UCSD-AML1 (cell line): Measurements from ENCODE around the gene KIF24.
A peak's percentile ranks its signal among the peaks of the same experiment; 100 is the strongest.
"Not testable (repeated sequence)": the region's sequence is repeated elsewhere in the genome, so short reads cannot be mapped to it uniquely, and the experiment has no call there.

Experiments
- DNase-seq: peaks from one replicate; lab custom pipeline; 2025; ENCODE audit not compliant: unreplicated experiment; lab: John Stamatoyannopoulos, UW

KIF24 gene, protein sequence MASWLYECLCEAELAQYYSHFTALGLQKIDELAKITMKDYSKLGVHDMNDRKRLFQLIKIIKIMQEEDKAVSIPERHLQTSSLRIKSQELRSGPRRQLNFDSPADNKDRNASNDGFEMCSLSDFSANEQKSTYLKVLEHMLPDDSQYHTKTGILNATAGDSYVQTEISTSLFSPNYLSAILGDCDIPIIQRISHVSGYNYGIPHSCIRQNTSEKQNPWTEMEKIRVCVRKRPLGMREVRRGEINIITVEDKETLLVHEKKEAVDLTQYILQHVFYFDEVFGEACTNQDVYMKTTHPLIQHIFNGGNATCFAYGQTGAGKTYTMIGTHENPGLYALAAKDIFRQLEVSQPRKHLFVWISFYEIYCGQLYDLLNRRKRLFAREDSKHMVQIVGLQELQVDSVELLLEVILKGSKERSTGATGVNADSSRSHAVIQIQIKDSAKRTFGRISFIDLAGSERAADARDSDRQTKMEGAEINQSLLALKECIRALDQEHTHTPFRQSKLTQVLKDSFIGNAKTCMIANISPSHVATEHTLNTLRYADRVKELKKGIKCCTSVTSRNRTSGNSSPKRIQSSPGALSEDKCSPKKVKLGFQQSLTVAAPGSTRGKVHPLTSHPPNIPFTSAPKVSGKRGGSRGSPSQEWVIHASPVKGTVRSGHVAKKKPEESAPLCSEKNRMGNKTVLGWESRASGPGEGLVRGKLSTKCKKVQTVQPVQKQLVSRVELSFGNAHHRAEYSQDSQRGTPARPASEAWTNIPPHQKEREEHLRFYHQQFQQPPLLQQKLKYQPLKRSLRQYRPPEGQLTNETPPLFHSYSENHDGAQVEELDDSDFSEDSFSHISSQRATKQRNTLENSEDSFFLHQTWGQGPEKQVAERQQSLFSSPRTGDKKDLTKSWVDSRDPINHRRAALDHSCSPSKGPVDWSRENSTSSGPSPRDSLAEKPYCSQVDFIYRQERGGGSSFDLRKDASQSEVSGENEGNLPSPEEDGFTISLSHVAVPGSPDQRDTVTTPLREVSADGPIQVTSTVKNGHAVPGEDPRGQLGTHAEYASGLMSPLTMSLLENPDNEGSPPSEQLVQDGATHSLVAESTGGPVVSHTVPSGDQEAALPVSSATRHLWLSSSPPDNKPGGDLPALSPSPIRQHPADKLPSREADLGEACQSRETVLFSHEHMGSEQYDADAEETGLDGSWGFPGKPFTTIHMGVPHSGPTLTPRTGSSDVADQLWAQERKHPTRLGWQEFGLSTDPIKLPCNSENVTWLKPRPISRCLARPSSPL (N-terminal part only)

GRCh38 chr9:34328987-34329832, at the start of gene KIF24, which contains the start of gene NUDT2:
KIF24 (minus strand) TSS chr9:34329268; CDS start chr9:34311346, 17,922 bp downstream.
NUDT2 (plus strand) TSS chr9:34329569; CDS start chr9:34339040, 9,471 bp downstream.
- DNase-seq = peak; percentile 96

GRCh38 chr9:34378376-34379060, 49.5 kb upstream of the KIF24 start:
- no peak for DNase-seq

- no peak for DNase-seq
Observed at GRCh38 chr9:34377404-34377746, 48.3 kb upstream of the KIF24 start.

DNA sequence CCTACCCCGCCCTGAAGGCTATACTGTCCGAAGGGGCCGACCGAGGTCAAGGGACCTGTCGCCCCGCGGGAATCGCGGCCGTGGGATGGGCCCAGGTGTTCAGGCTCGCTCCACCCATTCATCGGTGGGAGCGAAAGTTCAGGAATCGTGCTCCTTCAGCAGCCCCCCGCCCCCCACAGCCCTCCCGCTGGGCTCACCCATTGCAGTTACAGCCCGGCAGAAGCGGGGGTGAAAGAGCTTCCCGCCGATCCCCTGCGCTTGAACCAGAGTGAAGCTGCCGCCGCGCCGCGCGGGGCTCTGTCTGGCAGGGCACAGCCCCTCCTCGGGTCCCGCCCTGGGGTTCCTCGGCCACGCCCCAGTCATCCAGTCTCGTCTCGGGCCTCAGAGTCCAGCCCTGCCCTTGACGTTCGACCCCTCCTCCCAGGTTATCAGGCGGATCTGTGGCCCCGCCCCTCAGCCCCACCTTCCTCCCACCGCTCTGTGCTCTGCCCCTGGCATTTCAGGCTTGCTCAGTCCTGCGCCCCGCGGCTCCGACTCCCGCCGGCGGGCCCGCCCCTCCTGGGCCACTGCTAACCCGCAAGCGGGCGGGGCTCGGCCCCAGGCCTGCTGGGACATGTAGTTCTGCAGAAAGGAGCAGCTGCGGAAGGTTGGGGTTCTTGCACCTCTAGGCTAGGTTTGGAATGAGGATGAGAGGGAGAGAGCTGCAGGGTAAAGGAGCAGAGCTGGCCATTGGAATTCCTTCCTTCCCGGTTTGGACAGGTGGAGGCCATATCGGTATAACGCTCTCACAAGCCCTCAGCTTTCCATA, 47.7 kb upstream of the KIF24 start, which contains the start of gene MYORG:
TSS of gene MYORG (minus strand) at position 303 of the 808 bp plus-strand sequence. CDS start 3,955 bp downstream, outside the sequence.
- DNase-seq = peak; percentile 96

DNA sequence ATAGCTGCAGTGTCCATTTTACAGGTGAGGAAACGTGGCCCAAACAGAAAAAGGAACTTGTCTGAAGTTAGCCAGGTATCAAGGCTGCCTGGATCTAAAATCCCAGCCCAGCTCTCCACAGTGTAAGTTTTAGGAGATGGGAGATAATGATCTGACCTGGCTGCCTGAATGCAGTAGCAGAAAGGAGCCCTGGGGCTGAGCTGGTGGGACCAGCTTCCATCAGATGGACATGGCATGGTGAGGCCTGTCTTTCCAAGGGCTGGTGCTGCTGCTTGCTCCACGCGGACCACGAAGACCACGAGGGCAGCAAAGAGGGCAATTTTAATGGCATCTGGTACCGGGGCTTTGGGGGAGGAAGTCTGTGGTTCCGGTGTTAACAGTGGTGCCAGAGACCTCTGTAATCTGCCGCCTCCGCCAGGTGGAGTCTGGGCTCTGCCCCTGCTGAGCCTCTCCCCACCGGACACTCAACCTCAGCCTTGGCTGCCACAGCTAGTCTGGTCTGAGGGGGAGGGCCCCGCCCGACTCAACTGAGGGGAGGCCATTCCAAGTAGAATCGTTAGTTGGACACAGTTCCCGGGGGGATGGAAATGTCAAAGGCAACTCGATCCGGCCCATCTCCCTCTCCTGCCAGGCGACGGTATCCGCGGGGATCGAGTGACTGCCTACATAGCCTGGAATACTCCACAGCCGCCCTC, 47.0 kb upstream of the KIF24 start:
- peak; percentile 52 for DNase-seq

- no peak for DNase-seq
Observed at GRCh38 chr9:34374905-34375552, 46.0 kb upstream of the KIF24 start.

DNA sequence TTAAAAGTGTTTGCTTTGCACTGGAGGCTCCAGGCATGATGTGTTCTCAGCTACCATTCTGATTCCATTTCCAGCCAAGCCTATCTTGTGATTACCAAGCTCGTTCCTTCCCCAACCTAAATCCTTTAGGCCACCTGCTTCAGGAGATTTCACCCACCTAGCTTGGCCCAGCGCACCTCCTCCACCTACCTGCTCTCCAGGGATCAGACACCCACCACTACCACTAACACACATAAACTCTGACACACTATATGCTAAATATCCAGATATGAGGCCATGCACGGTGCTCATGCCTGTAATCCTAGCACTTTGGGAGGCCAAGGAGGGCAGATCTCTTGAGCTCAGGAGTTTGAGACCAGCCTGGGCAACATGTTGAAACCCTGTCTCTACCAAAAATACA, 45.3 kb upstream of the KIF24 start:
- no peak for DNase-seq

- no peak for DNase-seq
Observed at GRCh38 chr9:34373749-34374148, 44.7 kb upstream of the KIF24 start.

- DNase-seq = no peak
Observed at GRCh38 chr9:34372467-34373011, 43.5 kb upstream of the KIF24 start.

GRCh38 chr9:34371886-34372466, 42.9 kb upstream of the KIF24 start:
- no peak for DNase-seq

DNA sequence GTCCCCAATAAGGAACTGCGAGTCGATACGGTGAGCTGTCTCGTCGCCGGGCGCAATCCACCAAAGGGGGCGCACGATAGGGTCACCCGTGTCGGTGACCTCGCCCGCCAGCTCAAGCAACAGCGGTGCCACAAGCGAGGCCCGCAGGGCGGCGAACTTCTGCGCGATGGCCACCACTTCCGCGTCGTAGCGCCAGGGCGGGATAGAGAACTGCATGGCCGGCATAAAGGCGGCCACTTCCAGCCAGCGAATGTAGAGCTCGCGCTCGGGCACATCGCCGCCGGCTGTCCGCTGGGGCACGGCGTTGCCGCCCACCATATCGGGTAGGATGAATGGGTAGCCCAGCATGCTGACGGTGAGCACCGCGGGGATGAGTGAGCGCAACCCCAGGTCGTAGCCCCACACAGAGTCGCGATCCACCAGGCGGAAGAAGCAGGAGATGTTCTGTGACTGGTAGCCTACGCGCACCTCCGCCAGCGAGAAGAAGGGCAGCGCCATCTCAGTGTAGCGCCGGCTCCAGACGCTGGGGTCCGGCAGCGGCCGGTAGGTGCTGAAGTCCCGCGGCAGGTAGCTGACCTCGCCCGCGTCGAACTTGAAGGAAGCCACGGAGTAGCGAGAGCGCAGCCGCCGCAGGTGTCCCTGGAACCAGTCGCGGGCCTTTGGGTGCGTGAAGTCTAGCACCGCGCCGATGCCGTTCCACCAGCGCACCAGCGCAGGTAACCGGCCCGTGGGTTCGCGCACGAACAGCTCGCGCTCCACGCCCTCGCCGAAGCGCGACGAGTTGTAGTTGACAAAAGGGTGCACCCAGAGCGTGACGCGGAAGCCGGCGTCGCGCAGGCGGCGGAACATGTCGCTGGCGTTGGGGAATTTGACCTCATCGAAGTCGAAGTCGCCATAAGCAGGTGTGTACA, 42.2 kb upstream of the KIF24 start:
- DNase-seq = no peak

DNA sequence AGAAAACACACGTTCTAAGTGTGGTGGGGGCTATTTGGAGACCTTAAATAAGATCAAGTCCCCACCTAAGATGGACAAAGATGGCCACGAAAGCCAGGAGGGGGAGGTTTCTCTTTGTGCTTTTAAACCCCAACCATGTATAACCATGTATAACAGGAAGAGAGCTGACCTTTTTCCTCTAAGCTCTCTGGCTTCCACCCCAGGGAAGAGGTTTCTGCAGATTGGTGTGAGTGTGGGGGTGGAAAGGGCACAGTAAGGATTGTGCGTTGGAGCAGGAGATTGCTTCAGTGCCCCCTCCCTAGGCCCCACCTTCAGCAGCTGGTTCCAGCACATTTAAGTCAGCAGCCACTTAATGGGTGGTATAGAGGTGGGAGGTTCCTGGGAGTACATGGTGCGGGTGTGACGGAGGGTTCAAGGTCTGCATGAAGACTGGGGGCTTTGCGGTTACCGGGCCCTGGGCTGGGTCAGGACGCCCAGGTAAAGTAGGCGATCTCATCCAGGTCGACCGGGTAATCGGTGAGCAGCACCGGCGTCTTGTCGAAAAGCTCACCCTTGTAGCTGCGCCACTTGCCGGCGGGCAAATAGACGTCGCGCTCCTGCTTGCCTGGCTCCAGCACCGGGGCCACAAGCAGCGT, 41.4 kb upstream of the KIF24 start:
- no peak for DNase-seq

DNA sequence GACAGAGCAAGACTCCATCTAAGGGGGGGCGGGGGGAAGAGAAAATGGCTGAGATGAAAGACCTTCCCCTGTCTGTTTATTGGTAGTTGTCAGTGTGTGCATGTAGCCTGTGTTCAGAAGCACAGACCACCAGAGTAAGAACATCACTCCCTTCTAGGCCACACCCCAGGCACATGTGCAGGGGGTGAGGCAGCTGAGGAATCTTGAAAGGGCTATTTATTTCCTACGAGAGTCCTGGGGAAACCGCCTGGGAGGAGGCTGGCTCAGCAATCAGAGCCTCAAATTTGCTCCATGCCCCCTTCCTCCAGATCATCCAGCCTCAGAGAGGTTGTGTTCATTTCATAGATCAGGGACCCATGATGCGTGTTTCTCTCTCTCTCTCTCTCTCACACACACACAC, 40.6 kb upstream of the KIF24 start:
- DNase-seq = no peak

GRCh38 chr9:34368796-34369195, 39.7 kb upstream of the KIF24 start:
- not testable (repeated sequence) for DNase-seq

DNA sequence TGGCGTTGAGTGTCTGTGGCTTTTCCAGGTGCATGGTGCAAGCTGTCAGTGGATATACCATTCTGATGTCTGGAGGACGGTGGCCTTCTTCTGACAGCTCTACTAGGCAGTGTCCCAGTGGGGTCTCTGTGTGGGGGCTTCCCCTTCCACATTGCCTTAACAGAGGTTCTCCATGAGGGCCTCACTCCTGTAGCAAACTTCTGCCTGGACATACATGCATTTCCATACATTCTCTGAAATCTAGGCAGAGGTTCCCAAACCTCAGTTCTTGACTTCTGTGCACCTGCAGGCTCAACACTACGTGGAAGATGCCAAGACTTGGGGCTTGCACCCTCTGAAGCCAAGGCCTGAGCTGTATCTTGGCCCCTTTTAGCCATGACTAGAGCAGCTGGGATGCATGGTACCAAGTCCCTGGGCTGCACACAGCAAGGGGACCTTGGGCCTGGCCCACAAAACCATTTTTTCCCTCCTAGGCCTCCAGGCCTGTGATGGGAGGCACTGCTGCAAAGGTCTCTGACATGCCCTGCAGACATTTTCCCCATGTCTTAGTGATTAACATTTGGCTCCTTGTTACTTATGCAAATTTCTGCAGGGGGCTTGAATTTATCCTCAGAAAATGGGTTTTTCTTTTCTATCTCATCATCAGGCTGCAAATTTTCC, 38.8 kb upstream of the KIF24 start:
- DNase-seq = not testable (repeated sequence)
